ENCODE data around the gene ZNF24.

Gene ZNF24

DNA sequence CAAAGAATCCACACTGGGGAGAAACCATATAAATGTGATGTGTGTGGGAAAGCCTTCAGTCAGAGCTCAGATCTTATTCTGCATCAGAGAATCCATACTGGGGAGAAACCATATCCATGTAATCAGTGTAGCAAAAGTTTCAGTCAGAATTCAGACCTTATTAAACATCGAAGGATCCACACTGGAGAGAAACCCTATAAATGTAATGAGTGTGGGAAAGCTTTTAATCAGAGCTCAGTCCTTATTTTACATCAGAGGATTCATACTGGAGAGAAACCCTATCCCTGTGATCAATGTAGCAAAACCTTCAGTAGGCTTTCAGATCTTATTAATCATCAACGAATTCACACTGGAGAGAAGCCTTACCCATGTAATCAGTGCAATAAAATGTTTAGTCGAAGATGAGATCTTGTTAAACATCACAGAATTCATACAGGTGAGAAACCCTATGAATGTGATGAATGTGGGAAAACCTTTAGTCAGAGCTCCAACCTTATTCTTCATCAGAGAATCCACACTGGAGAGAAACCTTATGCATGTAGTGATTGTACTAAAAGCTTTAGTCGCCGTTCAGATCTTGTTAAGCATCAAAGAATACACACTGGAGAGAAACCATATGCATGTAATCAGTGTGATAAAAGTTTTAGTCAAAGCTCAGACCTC is 37.5 kb downstream of the ZNF24 start:
- Histone ChIP-seq H3K36me3 (ENCODE audit: insufficient read depth, low read length) (peaks cover 42% of the 10 kb centered on the region), H2AFZ (ENCODE audit: low read depth, low read length) (no peak overlapping the region), H3K4me3 (ENCODE audit: low read length) (no peak overlapping the region), H3K9me3 (ENCODE audit: low read length) (peaks cover 61% of the 10 kb centered on the region), H3K27me3 (ENCODE audit: insufficient read depth, low read length) (no peaks in the 10 kb centered on the region), H3K4me1 (ENCODE audit: insufficient read depth, low read length) (no peaks in the 10 kb centered on the region)

DNA sequence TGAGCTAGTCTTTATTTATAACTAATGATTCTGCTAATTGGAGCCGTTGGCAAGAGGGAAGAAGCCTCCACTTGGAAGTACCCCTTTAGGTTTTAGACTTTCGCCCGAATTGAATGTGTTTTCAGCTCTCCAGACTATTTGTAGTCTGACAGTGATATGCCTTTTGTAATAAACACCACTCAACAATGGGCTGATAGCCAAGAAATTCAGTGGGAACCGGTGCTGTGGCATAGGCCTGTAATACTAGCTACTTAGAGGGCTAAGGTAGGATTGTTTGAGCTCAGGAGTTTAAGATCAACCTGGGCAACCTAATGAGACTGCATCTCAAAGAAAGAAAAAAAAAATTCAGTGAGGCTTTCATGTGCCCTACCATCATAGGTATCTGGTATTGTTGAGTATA is 40.6 kb downstream of the ZNF24 start:
- Histone ChIP-seq H3K4me3 (ENCODE audit: low read length) (no peak overlapping the region), H3K9me3 (ENCODE audit: low read length) (peaks cover 65% of the 10 kb centered on the region), H2AFZ (ENCODE audit: low read depth, low read length) (no peak overlapping the region), H3K27me3 (ENCODE audit: insufficient read depth, low read length) (no peaks in the 10 kb centered on the region), H3K36me3 (ENCODE audit: insufficient read depth, low read length) (peaks cover 46% of the 10 kb centered on the region), H3K4me1 (ENCODE audit: insufficient read depth, low read length) (no peaks in the 10 kb centered on the region)

DNA sequence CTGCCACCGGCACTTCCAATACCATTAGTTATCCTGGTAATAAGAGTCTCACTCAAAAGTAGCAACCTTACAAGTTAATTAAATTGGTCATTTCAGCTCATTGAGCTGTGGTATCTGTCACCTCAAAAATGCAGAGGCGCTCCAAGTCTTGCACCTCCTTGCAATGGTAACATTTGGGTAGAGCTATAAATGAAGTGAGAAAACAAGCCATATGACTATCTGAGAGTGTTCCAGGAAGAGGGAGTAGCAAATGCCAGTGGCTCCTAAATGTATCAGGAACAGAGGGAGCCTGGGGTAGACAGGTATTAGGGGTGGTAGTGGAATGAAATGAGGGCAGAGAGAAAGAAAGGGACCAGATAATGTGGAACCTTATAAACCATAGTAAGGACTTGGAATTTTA is 48.2 kb downstream of the ZNF24 start:
- Histone ChIP-seq H3K36me3 (ENCODE audit: insufficient read depth, low read length) (peaks cover 59% of the 10 kb centered on the region), H3K4me3 (ENCODE audit: low read length) (no peak overlapping the region), H3K9me3 (ENCODE audit: low read length) (peaks cover 38% of the 10 kb centered on the region), H3K4me1 (ENCODE audit: insufficient read depth, low read length) (peaks cover 6% of the 10 kb centered on the region), H2AFZ (ENCODE audit: low read depth, low read length) (no peak overlapping the region), H3K27me3 (ENCODE audit: insufficient read depth, low read length) (no peaks in the 10 kb centered on the region)

DNA sequence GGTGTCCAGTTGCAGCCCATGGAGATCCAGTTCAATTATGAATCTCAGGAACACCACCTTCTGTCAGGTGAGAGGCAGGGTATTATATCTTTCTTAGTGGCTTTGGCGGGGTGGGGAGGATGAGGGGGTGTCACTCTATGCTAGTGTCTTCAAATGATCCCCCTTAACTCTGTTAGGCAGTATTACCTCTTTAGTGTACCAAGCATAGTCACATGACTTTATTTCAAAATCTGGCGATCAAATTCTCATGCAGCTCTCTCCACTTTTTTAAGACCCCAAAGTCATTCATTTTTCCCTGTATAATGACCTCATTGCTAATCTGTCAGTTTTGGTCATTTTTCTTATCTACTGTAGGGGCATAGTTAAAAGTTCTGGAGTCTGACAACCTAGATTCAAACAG is 53.1 kb downstream of the ZNF24 start:
- peaks cover 18% of the 10 kb centered on the region for H3K9me3 ChIP-seq (ENCODE audit: low read length)
- peak overlapping the region; percentile 86 for H3K4me3 ChIP-seq (ENCODE audit: low read length)
- H3K36me3 ChIP-seq (ENCODE audit: insufficient read depth, low read length), result peaks cover 36% of the 10 kb centered on the region
- H3K4me1 ChIP-seq (ENCODE audit: insufficient read depth, low read length), result peaks cover 15% of the 10 kb centered on the region
- no peaks in the 10 kb centered on the region for H3K27me3 ChIP-seq (ENCODE audit: insufficient read depth, low read length)
- H2AFZ ChIP-seq (ENCODE audit: low read depth, low read length), result no peak overlapping the region

DNA sequence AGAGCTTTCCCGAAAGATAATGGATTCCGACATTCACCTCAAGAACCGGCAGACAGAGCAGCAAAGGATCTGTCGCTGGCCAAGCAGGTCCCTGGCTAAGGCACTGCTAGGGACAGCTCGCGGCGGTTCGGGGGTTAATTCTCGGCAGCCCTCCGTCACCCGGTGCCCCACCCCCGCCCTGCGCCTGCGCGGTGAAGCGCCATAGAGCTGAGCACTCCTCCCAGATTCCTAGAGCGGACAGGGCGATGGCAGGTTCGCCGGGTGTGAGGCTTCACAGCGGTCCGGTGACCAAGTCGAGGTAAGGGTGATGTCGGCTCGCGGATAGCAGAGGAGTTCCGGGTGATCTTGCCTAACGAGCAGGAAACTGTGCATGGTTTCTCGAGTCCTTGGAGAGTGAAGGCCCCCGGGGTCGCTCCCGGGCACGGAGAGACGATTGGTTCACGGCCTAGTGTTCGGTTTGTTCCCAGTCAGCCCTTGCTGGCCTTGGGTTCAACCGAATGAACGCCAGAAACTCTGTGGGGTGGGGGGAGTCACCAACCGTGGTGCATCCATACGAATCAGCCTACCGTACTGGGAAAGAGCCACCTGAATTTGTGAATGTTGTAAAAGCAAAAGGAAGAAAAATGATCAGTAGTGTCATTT is 54.0 kb downstream of the ZNF24 start, which contains the start of gene ZSCAN30:
Gene ZSCAN30 (minus strand): TSS at position 136 of the 642 bp plus-strand sequence. CDS start 25,877 bp downstream, outside the sequence.
- Histone ChIP-seq H3K27me3 (ENCODE audit: insufficient read depth, low read length) (no peaks in the 10 kb centered on the region), H3K4me1 (ENCODE audit: insufficient read depth, low read length) (peaks cover 15% of the 10 kb centered on the region), H3K4me3 (ENCODE audit: low read length) (peak within 1 kb of the TSS; percentile 86), H2AFZ (ENCODE audit: low read depth, low read length) (peak within 1 kb of the TSS; percentile 90), H3K9me3 (ENCODE audit: low read length) (peaks cover 16% of the 10 kb centered on the region), H3K36me3 (ENCODE audit: insufficient read depth, low read length) (peaks cover 27% of the 10 kb centered on the region)

DNA sequence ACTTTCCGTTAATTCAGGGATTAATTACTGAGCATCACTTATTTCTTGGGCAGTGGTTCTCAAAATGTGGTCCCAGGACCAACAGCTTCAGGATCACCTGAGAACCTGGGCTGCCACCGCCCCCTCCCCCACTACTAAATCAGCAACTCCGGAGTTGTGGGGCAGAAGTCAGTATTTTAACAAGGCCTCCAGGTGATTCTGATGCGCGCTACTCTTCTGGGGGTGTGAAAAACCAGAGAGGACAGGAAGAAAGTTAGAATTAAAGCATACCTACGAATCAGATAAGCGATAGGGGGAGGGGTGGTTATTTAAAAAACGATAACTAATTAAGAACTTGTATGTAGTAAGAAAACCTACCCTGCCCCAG is 54.5 kb downstream of the ZNF24 start:
- H3K36me3 ChIP-seq (ENCODE audit: insufficient read depth, low read length), result peaks cover 22% of the 10 kb centered on the region

DNA sequence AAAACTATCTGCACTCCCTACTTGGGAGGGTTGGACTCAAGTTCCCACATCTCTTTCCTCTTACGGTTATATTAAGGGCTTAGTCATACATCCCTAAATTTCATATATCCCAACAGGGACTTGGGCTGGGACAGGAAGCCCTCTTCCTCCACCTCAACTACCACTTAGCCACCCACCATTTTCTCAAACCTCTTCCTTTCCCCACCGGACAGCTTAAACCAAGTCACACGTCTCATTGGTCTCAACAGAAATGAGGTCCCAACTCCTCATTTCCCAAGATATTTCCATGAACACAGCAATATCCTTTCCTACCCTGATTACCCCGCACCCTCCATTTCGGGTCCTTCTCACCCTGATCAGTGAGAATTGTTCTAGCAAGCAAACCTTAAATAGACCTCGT is 54.9 kb downstream of the ZNF24 start:
- Histone ChIP-seq H3K9me3 (ENCODE audit: low read length) (peaks cover 14% of the 10 kb centered on the region), H2AFZ (ENCODE audit: low read depth, low read length) (peak overlapping the region; percentile 90), H3K4me3 (ENCODE audit: low read length) (peak overlapping the region; percentile 86)

More for the DNA sequence above, 54.5 kb downstream of the ZNF24 start:
- peaks cover 15% of the 10 kb centered on the region for H3K4me1 ChIP-seq (ENCODE audit: insufficient read depth, low read length)
- peak overlapping the region; percentile 90 for H2AFZ ChIP-seq (ENCODE audit: low read depth, low read length)
- peak overlapping the region; percentile 86 for H3K4me3 ChIP-seq (ENCODE audit: low read length)
- H3K27me3 ChIP-seq (ENCODE audit: insufficient read depth, low read length), result no peaks in the 10 kb centered on the region
- peaks cover 14% of the 10 kb centered on the region for H3K9me3 ChIP-seq (ENCODE audit: low read length)

DNA sequence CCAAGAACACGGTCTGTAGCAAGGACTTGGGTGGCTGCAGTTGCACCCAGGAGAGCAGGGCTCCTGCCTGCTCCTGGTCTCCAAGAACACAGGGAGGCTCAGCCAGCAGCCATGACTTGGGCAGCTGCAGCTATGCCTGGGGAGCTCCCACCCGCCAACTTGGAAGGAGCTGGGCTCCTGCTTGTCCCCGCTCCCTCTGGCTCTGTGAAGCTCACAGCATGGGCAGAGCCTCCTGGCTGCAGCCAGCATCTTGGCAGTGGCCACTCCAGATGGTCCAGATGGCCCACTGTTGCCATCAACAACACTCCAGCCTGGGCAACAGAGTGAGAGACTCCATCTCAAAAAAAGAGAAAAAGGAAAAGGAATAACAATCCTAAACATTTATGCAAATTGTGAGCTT is 59.4 kb downstream of the ZNF24 start:
- Histone ChIP-seq H3K4me1 (ENCODE audit: insufficient read depth, low read length) (peaks cover 5% of the 10 kb centered on the region), H3K27me3 (ENCODE audit: insufficient read depth, low read length) (no peaks in the 10 kb centered on the region), H3K9me3 (ENCODE audit: low read length) (peaks cover 19% of the 10 kb centered on the region), H3K4me3 (ENCODE audit: low read length) (no peak overlapping the region), H3K36me3 (ENCODE audit: insufficient read depth, low read length) (no peaks in the 10 kb centered on the region), H2AFZ (ENCODE audit: low read depth, low read length) (no peak overlapping the region)

More for the DNA sequence above, 54.9 kb downstream of the ZNF24 start:
- Histone ChIP-seq H3K36me3 (ENCODE audit: insufficient read depth, low read length) (peaks cover 18% of the 10 kb centered on the region), H3K27me3 (ENCODE audit: insufficient read depth, low read length) (no peaks in the 10 kb centered on the region), H3K4me1 (ENCODE audit: insufficient read depth, low read length) (peaks cover 15% of the 10 kb centered on the region)

DNA sequence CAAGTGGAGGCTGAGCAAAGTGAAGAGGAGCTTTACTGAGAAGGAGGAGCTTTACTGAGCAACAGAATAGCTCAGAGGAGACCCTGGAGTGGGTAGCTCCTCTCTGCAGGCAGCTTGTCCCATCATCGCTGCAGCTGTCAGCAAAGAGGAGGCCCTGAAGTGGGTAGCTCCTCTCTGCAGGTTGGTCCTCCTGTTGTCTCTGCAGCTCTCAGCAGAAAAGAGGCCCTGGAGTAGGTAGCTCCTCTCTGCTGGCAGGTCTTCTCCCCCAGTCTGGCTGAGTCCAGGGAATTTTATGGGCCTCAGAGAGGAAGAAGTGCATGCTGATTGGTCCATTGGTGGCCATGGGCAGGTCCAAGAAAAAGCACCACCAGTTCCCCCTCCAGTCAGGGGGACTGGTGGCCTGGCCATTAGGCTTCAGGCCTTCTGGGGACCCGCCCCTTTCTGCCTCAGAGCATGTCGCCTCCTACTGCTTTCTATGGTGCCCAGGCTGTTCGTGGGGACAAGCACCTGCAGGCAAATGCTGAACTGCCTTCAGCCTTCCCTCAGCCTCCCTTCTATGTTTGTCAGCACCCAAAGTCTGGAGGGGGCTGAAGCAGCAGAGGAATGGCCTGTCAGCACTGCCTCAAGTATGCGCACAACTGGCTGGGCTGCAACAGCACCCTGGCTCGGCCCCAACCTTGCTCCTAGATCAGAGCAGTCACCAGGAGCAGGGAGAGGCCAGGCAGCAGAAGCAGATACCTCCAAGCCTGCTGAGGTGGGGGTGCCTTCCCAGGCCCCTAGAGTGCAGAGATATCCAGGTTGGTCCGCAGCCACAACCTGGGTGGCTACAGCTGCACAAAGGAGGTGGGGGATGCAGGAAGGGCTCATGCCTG is 60.1 kb downstream of the ZNF24 start:
- H3K27me3 ChIP-seq (ENCODE audit: insufficient read depth, low read length), result no peaks in the 10 kb centered on the region
- H3K4me3 ChIP-seq (ENCODE audit: low read length), result no peak overlapping the region
- H3K9me3 ChIP-seq (ENCODE audit: low read length), result peaks cover 20% of the 10 kb centered on the region
- peaks cover 2% of the 10 kb centered on the region for H3K4me1 ChIP-seq (ENCODE audit: insufficient read depth, low read length)
- H2AFZ ChIP-seq (ENCODE audit: low read depth, low read length), result no peak overlapping the region
- H3K36me3 ChIP-seq (ENCODE audit: insufficient read depth, low read length), result no peaks in the 10 kb centered on the region

DNA sequence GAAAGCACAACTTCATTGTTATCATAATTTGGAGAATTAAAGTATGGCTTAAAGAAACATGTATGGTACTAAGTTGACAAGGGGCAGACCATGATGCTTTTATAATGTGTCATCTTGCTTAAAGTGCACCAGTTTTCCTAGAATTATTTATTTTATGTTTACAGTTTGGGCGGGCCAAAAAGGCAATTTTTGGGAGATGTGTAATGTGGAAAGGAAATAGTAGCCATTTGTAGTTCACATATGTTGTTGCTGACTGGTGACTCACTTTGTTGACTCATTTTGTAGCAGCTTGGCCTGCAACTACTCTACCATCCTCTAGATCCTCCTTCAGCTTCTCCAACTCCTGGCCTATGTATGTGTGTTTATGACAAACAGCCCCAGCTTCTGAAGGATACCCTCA is 61.9 kb downstream of the ZNF24 start:
- Histone ChIP-seq H3K4me1 (ENCODE audit: insufficient read depth, low read length) (no peaks in the 10 kb centered on the region), H3K36me3 (ENCODE audit: insufficient read depth, low read length) (no peaks in the 10 kb centered on the region), H3K4me3 (ENCODE audit: low read length) (no peak overlapping the region), H3K9me3 (ENCODE audit: low read length) (peaks cover 22% of the 10 kb centered on the region), H3K27me3 (ENCODE audit: insufficient read depth, low read length) (no peaks in the 10 kb centered on the region), H2AFZ (ENCODE audit: low read depth, low read length) (no peak overlapping the region)
